NT2/D1 (cell line): ENCODE data around the gene PVALB.

Experiments
- SUZ12 ChIP-seq: IDR thresholded peaks from 2 replicates; pipeline ENCODE4 v1.6.1; 2011; ENCODE audit not compliant: insufficient read length, insufficient read depth; ENCODE audit errors: extremely low read depth
- YY1 ChIP-seq: IDR thresholded peaks from 2 replicates; pipeline ENCODE4 v1.6.1; 2011; ENCODE audit not compliant: insufficient read length, insufficient read depth
- ZNF274 ChIP-seq: IDR thresholded peaks from 2 replicates; pipeline ENCODE4 v1.6.1; 2011; ENCODE audit warnings: mild to moderate bottlenecking, low read depth, low read length

DNA sequence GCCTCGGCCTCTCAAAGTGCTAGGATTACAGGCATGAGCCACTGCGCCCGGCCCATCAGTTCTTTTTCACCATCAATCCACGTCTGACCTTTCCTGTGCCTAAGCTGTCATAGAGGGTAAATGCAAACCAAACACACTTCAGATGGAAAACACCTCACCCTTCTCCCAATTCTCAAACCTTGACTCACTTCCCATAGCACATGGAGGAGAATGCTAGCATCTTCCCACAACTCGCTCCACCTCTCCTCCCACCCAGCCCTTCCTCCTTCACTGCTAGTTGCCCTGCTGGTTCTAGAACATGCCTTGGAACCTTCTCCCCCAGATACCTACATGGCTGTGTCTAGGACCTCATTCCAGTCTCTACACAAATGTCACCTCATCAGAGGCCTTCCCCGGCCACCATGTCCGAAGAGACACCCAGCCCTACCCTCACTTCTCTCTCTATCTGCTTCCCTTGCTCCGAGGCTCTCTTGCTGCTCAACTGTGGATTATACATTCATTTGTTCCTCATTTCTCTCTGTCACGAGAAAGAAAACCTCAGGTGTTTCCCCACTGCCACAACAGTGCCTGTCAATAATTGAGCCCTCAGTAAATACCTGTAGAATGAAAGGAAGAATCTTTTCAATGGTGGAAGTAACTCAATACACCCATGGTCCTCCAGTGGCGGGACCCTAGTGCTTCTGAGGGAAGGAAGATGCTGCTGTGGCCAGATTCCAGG is 22.7 kb upstream of the PVALB start:
- no peak for TF ChIP-seq YY1
- TF ChIP-seq ZNF274 = no peak
- no peak for TF ChIP-seq SUZ12
